ENCODE measurements around the gene PGRMC2.

DNA sequence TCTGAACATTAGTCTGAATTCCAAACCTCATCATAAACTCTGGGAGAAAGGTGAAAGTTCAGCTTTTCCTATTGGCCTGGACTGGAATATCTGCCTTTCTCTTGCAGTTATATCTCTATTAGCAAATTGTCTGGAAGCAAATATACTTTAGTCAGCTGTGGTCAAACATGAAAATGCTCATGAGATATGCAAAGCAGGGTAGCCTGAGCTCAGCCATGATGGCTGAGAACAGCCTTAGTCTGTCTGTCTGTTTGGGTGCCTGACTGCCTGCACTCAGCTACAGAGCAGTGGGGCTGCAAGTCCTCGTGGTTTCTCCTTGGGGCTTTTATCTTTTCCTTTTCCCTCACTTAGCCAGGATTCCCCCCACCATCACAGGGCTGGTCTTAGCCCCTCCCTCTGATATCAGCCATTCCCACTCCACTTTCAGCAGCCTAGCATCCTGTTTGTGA lies 19.5 kb upstream of the PGRMC2 start:
- TF ChIP-seq POLR2A (IDR thresholded peaks at IDR 0.05): no peak
- TF ChIP-seq, protein P1, sequence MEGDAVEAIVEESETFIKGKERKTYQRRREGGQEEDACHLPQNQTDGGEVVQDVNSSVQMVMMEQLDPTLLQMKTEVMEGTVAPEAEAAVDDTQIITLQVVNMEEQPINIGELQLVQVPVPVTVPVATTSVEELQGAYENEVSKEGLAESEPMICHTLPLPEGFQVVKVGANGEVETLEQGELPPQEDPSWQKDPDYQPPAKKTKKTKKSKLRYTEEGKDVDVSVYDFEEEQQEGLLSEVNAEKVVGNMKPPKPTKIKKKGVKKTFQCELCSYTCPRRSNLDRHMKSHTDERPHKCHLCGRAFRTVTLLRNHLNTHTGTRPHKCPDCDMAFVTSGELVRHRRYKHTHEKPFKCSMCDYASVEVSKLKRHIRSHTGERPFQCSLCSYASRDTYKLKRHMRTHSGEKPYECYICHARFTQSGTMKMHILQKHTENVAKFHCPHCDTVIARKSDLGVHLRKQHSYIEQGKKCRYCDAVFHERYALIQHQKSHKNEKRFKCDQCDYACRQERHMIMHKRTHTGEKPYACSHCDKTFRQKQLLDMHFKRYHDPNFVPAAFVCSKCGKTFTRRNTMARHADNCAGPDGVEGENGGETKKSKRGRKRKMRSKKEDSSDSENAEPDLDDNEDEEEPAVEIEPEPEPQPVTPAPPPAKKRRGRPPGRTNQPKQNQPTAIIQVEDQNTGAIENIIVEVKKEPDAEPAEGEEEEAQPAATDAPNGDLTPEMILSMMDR (IDR thresholded peaks at IDR 0.05 in 4 of 5, conservative IDR thresholded peaks at IDR 0.05 in 1 of 5): no peak

All from gastrocnemius medialis (tissue), 4 donors.